K562 (cell line): ENCODE data around the gene ADAMTS2. TPM values are rescaled to one million over a fixed set of nuclear protein-coding genes. Genes with fewer than 3 reads are reported as not detected.

Experiments
- ATAC-seq: fragments of 200-7000 bp; cut with Tn5 transposase; 3 replicates; pipeline ENCODE4 v1.9.1; 2020; ENCODE audit warnings: moderate library complexity
- BruUV-seq: library from RNA; stranded (reverse); fragments of 400-500 nt; replicated peaks from 2 replicates; lab custom pipeline; 2021; lab: Mats Ljungman, UMichigan
- CTCF ChIA-PET: fragments of 300-600 bp; formaldehyde crosslinking; extraction: SDS; loops from one replicate; lab custom pipeline; 2021; ENCODE audit warnings: low intra/inter-chr PET ratio; lab: Yijun Ruan, JAX
- POLR2A ChIA-PET: fragments of 300-600, 350-650 bp; sonication (Branson Sonifier 250); formaldehyde crosslinking; extraction: SDS; loops from one replicate; lab custom pipeline; 2021; ENCODE audit warnings: antibody characterized with exemption, inconsistent platforms; lab: Yijun Ruan, JAX
- DNase-seq, 4 experiments: peaks; one replicate each; pipeline versions ENCODE4 v3.0.0 to v3.0.0-alpha.2; 2011 to 2018; ENCODE audit warnings: low spot score in 3 of 4, mixed read lengths in 3 of 4; ENCODE audit errors: extremely low read depth in 1 of 4
- FAIRE-seq: peaks from 2 replicates; lab custom pipeline; 2011; peaks lifted over from hg19 to GRCh38; lab: Jason Lieb, UNC
- H2AFZ ChIP-seq: 2 replicates; pipeline ENCODE4 v1.6.0; 2011; ENCODE audit warnings: low read depth, low read length, control low read depth, inconsistent platforms
- H3K27ac ChIP-seq: fragments of 200-600 bp; 3 replicates; pipeline ENCODE4 v1.8.0; 2011; ENCODE audit warnings: low read depth, mild to moderate bottlenecking, control low read depth, inconsistent platforms, low read length, moderate library complexity, mixed read lengths; ENCODE audit errors: extremely low read depth
- H3K27me3 ChIP-seq, 2 experiments: fragments of 300-600 bp in 1 of 2; 2 replicates in 1 of 2; 3 replicates in 1 of 2; pipeline versions ENCODE4 v1.6.0 to v1.8.0; 2011; ENCODE audit warnings: inconsistent platforms in 2 of 2, low read length in 2 of 2, mild to moderate bottlenecking in 1 of 2, mixed read lengths in 1 of 2, moderate library complexity in 1 of 2; ENCODE audit not compliant: control insufficient read depth in 2 of 2, insufficient read depth in 2 of 2
- H3K36me3 ChIP-seq: fragments of 300-600 bp; 3 replicates; pipeline ENCODE4 v1.8.0; 2011; ENCODE audit warnings: mild to moderate bottlenecking, low read length, inconsistent platforms; ENCODE audit not compliant: control insufficient read depth, insufficient read depth
- H3K4me1 ChIP-seq, 2 experiments: fragments of 200-600 bp in 1 of 2; replicated peaks in 1 of 2; 2 replicates in 1 of 2; 3 replicates in 1 of 2; pipeline versions ENCODE4 v1.5.1 to v1.8.0; 2011; ENCODE audit warnings: inconsistent platforms in 2 of 2, low read length in 2 of 2, mild to moderate bottlenecking in 1 of 2, mixed read lengths in 1 of 2, moderate library complexity in 1 of 2; ENCODE audit not compliant: control insufficient read depth in 2 of 2, insufficient read depth in 2 of 2
- H3K4me2 ChIP-seq: 2 replicates; pipeline ENCODE4 v1.6.1; 2011; ENCODE audit warnings: low read length, control low read depth, inconsistent platforms, mixed read lengths; ENCODE audit not compliant: insufficient read depth
- H3K4me3 ChIP-seq: fragments of 200-600 bp; sonication (generic), shearing (Covaris generic); 2 replicates; pipeline ENCODE4 v1.5.1; 2016; ENCODE audit warnings: control low read depth, inconsistent platforms
- H3K79me2 ChIP-seq: fragments of 200-600 bp; 3 replicates; pipeline ENCODE4 v1.8.0; 2011; ENCODE audit warnings: low read length, inconsistent platforms; ENCODE audit not compliant: control insufficient read depth, insufficient read depth
- H3K9ac ChIP-seq, 2 experiments: 2 replicates each; pipeline versions ENCODE4 v1.6.0 to v1.6.1; 2011; ENCODE audit warnings: low read depth in 2 of 2, low read length in 2 of 2, control low read depth in 1 of 2, inconsistent platforms in 1 of 2, mild to moderate bottlenecking in 1 of 2, mixed read lengths in 1 of 2; ENCODE audit not compliant: insufficient read depth in 1 of 2
- H3K9me1 ChIP-seq: one replicate; pipeline ENCODE4 v1.6.0; 2011; ENCODE audit warnings: inconsistent platforms, mild to moderate bottlenecking, low read length, moderate library complexity; ENCODE audit not compliant: control insufficient read depth, insufficient read depth
- H3K9me3 ChIP-seq: replicated peaks from 2 replicates; pipeline ENCODE4 v1.5.1; 2011; ENCODE audit warnings: low read depth, low read length, inconsistent platforms; ENCODE audit not compliant: control insufficient read depth, insufficient read depth
- H4K20me1 ChIP-seq: replicated peaks from 2 replicates; pipeline ENCODE4 v1.6.1; 2011; ENCODE audit warnings: low read length, inconsistent platforms, mixed read lengths; ENCODE audit not compliant: control insufficient read depth, insufficient read depth
- CHCHD3 ChIP-seq: fragments of 250-450 bp; sonication (Bioruptor Pico); IDR thresholded peaks from 2 replicates; pipeline ENCODE4 v2.1.2; 2022; ENCODE audit warnings: mild to moderate bottlenecking
- KDM4B ChIP-seq, 2 experiments: fragments of 450-650 bp in 1 of 2; sonication (generic) in 1 of 2; IDR thresholded peaks; 2 replicates each; pipeline ENCODE4 v1.6.1; 2016 to 2017; ENCODE audit warnings: borderline replicate concordance in 2 of 2, antibody characterized with exemption in 1 of 2, low read depth in 1 of 2, mild to moderate bottlenecking in 1 of 2
- L3MBTL2 ChIP-seq: fragments of 450-650 bp; IDR thresholded peaks from 2 replicates; pipeline ENCODE4 v1.6.1; 2016; ENCODE audit warnings: mild to moderate bottlenecking, moderate library complexity
- MBD1 ChIP-seq: fragments of 250-450 bp; sonication (Bioruptor Pico); IDR thresholded peaks from 2 replicates; pipeline ENCODE4 v1.8.0; 2022; ENCODE audit warnings: inconsistent platforms
- MTF1 ChIP-seq: fragments of 250-450 bp; sonication (Bioruptor Pico); IDR thresholded peaks from 2 replicates; pipeline ENCODE4 v1.9.0; 2021; ENCODE audit warnings: moderate library complexity, mild to moderate bottlenecking, inconsistent platforms, borderline replicate concordance
- NFATC3 ChIP-seq: fragments of 450-650 bp; IDR thresholded peaks from 2 replicates; pipeline ENCODE4 v1.6.1; 2017; ENCODE audit warnings: mild to moderate bottlenecking
- SMARCA4 ChIP-seq: fragments of 450-650 bp; IDR thresholded peaks from 2 replicates; pipeline ENCODE4 v1.6.1; 2016
- SMC3 ChIP-seq: conservative IDR thresholded peaks from 2 replicates; pipeline ENCODE4 v1.6.1; 2011; ENCODE audit warnings: low read depth, low read length, improper control_type of control experiment; ENCODE audit not compliant: insufficient read depth
- SP1 ChIP-seq: sonication (generic); formaldehyde crosslinking; IDR thresholded peaks from 2 replicates; pipeline ENCODE4 v1.8.1; 2022; ENCODE audit warnings: mild to moderate bottlenecking, missing genetic modification reagents
- TAF1 ChIP-seq: IDR thresholded peaks from 2 replicates; pipeline ENCODE4 v1.6.1; 2011; ENCODE audit warnings: mild to moderate bottlenecking, low read length, moderate library complexity; ENCODE audit not compliant: insufficient read depth, control insufficient read depth, severe bottlenecking; ENCODE audit errors: extremely low read depth
- U2AF1 ChIP-seq: fragments of 200-400 bp; formaldehyde crosslinking; optimal IDR thresholded peaks from 2 replicates; pipeline ENCODE3; 2017; ENCODE audit warnings: mild to moderate bottlenecking, low read depth, low read length, moderate library complexity
- ZFP91 ChIP-seq: sonication (generic); formaldehyde crosslinking; IDR thresholded peaks from 2 replicates; pipeline ENCODE4 v1.8.0; 2022; ENCODE audit warnings: mild to moderate bottlenecking, missing genetic modification reagents
- ZNF3 ChIP-seq: fragments of 250-450 bp; sonication (Bioruptor Pico); IDR thresholded peaks from 2 replicates; pipeline ENCODE4 v1.5.0; 2021; ENCODE audit warnings: mild to moderate bottlenecking, moderate library complexity
- ZNF431 ChIP-seq: sonication (generic); formaldehyde crosslinking; IDR thresholded peaks from 2 replicates; pipeline ENCODE4 v1.8.0; 2022; ENCODE audit warnings: mild to moderate bottlenecking, missing genetic modification reagents
- WGBS: fragments of 100-300 bp; shearing (Covaris generic); methylation state at CpG from one replicate; pipeline ENCODE4 v1.1.6; 2016; ENCODE audit warnings: low coverage, mixed read lengths; ENCODE audit not compliant: insufficient coverage; ENCODE audit errors: missing lambda C conversion rate; 5-methylcytosine and 5-hydroxymethylcytosine counted together
- in situ Hi-C: fragments of 300-500 bp; cut with MboI; formaldehyde crosslinking; loops from 4 replicates; pipeline ENCODE4 v1.15.0; 2018; ENCODE audit warnings: inconsistent platforms, mixed read lengths
- intact Hi-C: fragments of 100-400 bp; cut with micrococcal nuclease; formaldehyde crosslinking; loops from 2 replicates; pipeline ENCODE4 v1.14.2; 2022
- polyA plus RNA-seq, 8 experiments: library from polyadenylated mRNA; depleted of rRNA in 4 of 8; stranded (reverse) in 5 of 8; unstranded in 3 of 8; fragments of >200 nt; fragmentation: Nextera tagmentation in 2 of 8; fragmentation: Illumina TruSeq in 1 of 8; extraction: Ambion mirVana in 2 of 8; extraction: Trizol in 1 of 8; gene quantifications; 2 replicates each; pipeline versions ENCODE4 v1.2.1 to v1.2.3, GENCODE V29; 2011 to 2014; ENCODE audit warnings: inconsistent platforms in 1 of 8, missing spikeins in 1 of 8
- total RNA-seq, 7 experiments: library from RNA; depleted of rRNA in 6 of 7; stranded (reverse); fragments of >200 nt in 6 of 7; fragmentation: Illumina TruSeq in 2 of 7; extraction: Trizol in 2 of 7; gene quantifications; 2 replicates each; pipeline versions ENCODE4 v1.2.1 to v1.2.3, GENCODE V29; 2011 to 2021; ENCODE audit warnings: low replicate concordance in 1 of 7
- TF ChIP-seq, protein P1 (sequence below): fragments of 200-800 bp; sonication (Bioruptor generic); IDR thresholded peaks from 2 replicates; pipeline ENCODE4 v1.6.1; 2017; ENCODE audit warnings: missing genetic modification characterization, missing compliant biosample characterization

Gene ADAMTS2
- total and polyA plus RNA-seq, 9 of the 15 experiments (the other 6 are each of a cell fraction or from before 2014, with no cell fraction given): not detected

DNA sequence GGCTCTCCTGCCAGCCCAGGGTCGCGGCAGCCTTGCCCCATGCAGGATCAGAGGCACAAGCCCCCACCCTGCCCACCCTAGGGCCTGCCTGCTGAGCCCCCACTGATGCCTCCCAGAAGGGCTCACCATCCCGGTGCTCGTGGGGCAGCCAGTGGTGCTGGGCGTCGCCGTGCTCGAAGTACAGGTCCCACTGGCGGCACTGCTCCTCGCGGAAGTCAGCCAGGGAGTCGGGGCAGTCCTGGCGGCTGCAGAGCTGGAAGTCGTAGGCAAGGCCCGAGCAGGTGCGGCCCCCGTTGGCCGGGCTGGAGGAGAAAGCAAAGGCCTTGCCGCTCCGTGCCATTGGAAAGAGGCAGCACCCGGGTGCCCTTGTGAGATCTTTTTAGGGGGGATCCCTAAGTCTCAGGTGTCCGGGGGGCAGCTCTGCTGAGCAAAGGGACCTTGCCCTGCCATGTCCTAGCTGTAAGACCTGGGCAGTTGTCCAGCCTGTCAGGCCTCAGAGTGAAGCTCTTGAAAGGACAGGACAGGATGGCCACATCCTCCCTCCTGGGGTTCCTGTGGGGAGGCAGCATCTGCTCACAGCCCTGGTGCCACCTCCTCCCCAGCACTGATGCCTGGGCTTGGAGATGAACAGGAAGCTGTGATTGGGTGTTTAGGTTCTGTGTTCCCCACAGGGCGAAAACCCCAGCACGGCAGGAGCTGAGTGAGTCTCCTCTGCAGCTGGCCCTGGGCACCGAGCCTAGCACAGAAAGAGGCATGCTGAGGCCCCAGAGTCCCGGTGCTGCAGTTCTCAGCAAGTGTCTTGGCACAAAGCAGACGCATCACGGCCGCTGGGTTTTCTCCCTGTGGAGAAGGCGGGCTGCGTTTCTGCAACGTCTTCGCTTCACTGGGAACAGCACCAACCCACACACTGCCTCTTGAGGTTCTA, 207.4 kb downstream of the ADAMTS2 start (continued):
- TF ChIP-seq MTF1: no peak
- no peak for TF ChIP-seq SP1
- TF ChIP-seq L3MBTL2: no peak
- no peak for TF ChIP-seq U2AF1
- no peak for TF ChIP-seq SMC3
- TF ChIP-seq, all 486 proteins: peak for 0

GRCh38 chr5:179137016-179137642, 208.1 kb downstream of the ADAMTS2 start:
- H3K9ac ChIP-seq: no peak overlapping the region
- H4K20me1 ChIP-seq: no peaks in the 10 kb centered on the region
- H3K9me3 ChIP-seq: no peaks in the 10 kb centered on the region
- H3K36me3 ChIP-seq: no peaks in the 10 kb centered on the region
- no peak overlapping the region for H3K4me3 ChIP-seq
- no peak overlapping the region for H3K4me2 ChIP-seq
- in situ Hi-C loops: no loop called here
- H3K79me2 ChIP-seq: no peaks in the 10 kb centered on the region
- H3K9me1 ChIP-seq: no peaks in the 10 kb centered on the region
- 2% methylated on average over 11 of the region's 13 CpGs for WGBS
- intact Hi-C loops: no loop called here
- peaks cover 3 to 54% of the 10 kb centered on the region in 2 experiments; a peak in 3 of 5 replicates for H3K27me3 ChIP-seq
- CTCF ChIA-PET: no interaction called here
- DNase-seq (no peak), ATAC-seq (no peak), FAIRE-seq (no peak)
- BruUV-seq: no TSS peak
- no peaks in the 10 kb centered on the region; a peak in 2 of 5 replicates for H3K4me1 ChIP-seq
- POLR2A ChIA-PET: interaction anchor here (0.6 kb wide), 2 partner anchors 26 to 488 kb away, joined by 3 to 5 read pairs; no protein-coding TSS in a partner anchor
- H3K27ac ChIP-seq: no peak overlapping the region
- H2AFZ ChIP-seq: no peak overlapping the region
- no peak for TF ChIP-seq NFATC3
- TF ChIP-seq MBD1 (CRISPR knock-in tag): no peak
- no peak for TF ChIP-seq TAF1
- TF ChIP-seq ZNF431 (CRISPR knock-in tag): no peak
- no peak for TF ChIP-seq CHCHD3 (CRISPR knock-in tag)
- TF ChIP-seq ZFP91 (CRISPR knock-in tag): no peak
- TF ChIP-seq, protein P1, sequence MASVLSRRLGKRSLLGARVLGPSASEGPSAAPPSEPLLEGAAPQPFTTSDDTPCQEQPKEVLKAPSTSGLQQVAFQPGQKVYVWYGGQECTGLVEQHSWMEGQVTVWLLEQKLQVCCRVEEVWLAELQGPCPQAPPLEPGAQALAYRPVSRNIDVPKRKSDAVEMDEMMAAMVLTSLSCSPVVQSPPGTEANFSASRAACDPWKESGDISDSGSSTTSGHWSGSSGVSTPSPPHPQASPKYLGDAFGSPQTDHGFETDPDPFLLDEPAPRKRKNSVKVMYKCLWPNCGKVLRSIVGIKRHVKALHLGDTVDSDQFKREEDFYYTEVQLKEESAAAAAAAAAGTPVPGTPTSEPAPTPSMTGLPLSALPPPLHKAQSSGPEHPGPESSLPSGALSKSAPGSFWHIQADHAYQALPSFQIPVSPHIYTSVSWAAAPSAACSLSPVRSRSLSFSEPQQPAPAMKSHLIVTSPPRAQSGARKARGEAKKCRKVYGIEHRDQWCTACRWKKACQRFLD (CRISPR knock-in tag): no peak
- no peak for TF ChIP-seq SMARCA4
- TF ChIP-seq ZNF3 (CRISPR knock-in tag): no peak
- no peak for TF ChIP-seq KDM4B (IDR thresholded peaks at IDR 0.05; ENCODE audit: borderline replicate concordance in 2 of 2, low read depth in 1 of 2)
